ENCODE measurements around the gene RRP12.

Gene RRP12

GRCh38 chr10:97328646-97329453 is 72.3 kb downstream of the RRP12 start:
- H3K36me3 Mint-ChIP-seq (ENCODE audit: low read depth), result peaks cover 31% of the 10 kb centered on the region
- no peaks in the 10 kb centered on the region for H3K9me3 Mint-ChIP-seq
- H3K4me3 Mint-ChIP-seq, result no peak overlapping the region
- no peaks in the 10 kb centered on the region for H3K27me3 Mint-ChIP-seq
- DNase-seq, result no peak
- H3K4me1 Mint-ChIP-seq (ENCODE audit: low read depth), result peaks cover 56% of the 10 kb centered on the region
- peak overlapping the region; percentile 23 for H3K27ac Mint-ChIP-seq

- H3K27me3 Mint-ChIP-seq, result no peaks in the 10 kb centered on the region
- H3K36me3 Mint-ChIP-seq (ENCODE audit: low read depth), result peaks cover 21% of the 10 kb centered on the region
- no peak overlapping the region for H3K4me3 Mint-ChIP-seq
- peak overlapping the region; percentile 87 for H3K27ac Mint-ChIP-seq
- no peaks in the 10 kb centered on the region for H3K9me3 Mint-ChIP-seq
- DNase-seq, result no peak
- H3K4me1 Mint-ChIP-seq (ENCODE audit: low read depth), result peaks cover 46% of the 10 kb centered on the region
These were observed 73.5 kb downstream of the RRP12 start for GRCh38 chr10:97327348-97328294.

GRCh38 chr10:97325754-97326153 is 75.4 kb downstream of the RRP12 start:
- H3K36me3 Mint-ChIP-seq (ENCODE audit: low read depth), result peaks cover 12% of the 10 kb centered on the region
- no peak overlapping the region for H3K27ac Mint-ChIP-seq
- H3K4me3 Mint-ChIP-seq, result no peak overlapping the region
- H3K4me1 Mint-ChIP-seq (ENCODE audit: low read depth), result peaks cover 45% of the 10 kb centered on the region
- DNase-seq, result no peak
- no peaks in the 10 kb centered on the region for H3K9me3 Mint-ChIP-seq
- no peaks in the 10 kb centered on the region for H3K27me3 Mint-ChIP-seq

- no peak overlapping the region for H3K27ac Mint-ChIP-seq
These were observed 77.6 kb downstream of the RRP12 start for GRCh38 chr10:97323501-97323900.

GRCh38 chr10:97321804-97322190 is 79.3 kb downstream of the RRP12 start:
- Mint-ChIP-seq H3K27ac (no peak overlapping the region), H3K27me3 (no peaks in the 10 kb centered on the region), H3K36me3 (ENCODE audit: low read depth) (no peaks in the 10 kb centered on the region), H3K4me3 (peak overlapping the region; percentile 78), H3K9me3 (no peaks in the 10 kb centered on the region), H3K4me1 (ENCODE audit: low read depth) (peaks cover 32% of the 10 kb centered on the region)
- DNase-seq, result no peak

More at GRCh38 chr10:97323501-97323900, 77.6 kb downstream of the RRP12 start:
- H3K27me3 Mint-ChIP-seq, result no peaks in the 10 kb centered on the region
- H3K4me3 Mint-ChIP-seq, result no peak overlapping the region
- no peaks in the 10 kb centered on the region for H3K36me3 Mint-ChIP-seq (ENCODE audit: low read depth)
- peaks cover 43% of the 10 kb centered on the region for H3K4me1 Mint-ChIP-seq (ENCODE audit: low read depth)
- no peak for DNase-seq
- no peaks in the 10 kb centered on the region for H3K9me3 Mint-ChIP-seq

GRCh38 chr10:97321032-97321803 is 79.9 kb downstream of the RRP12 start:
- peak overlapping the region; percentile 86 for H3K27ac Mint-ChIP-seq
- peak; percentile 47 for DNase-seq
- peak overlapping the region; percentile 78 for H3K4me3 Mint-ChIP-seq
- H3K27me3 Mint-ChIP-seq, result no peaks in the 10 kb centered on the region
- no peaks in the 10 kb centered on the region for H3K36me3 Mint-ChIP-seq (ENCODE audit: low read depth)
- no peaks in the 10 kb centered on the region for H3K9me3 Mint-ChIP-seq
- H3K4me1 Mint-ChIP-seq (ENCODE audit: low read depth), result peaks cover 32% of the 10 kb centered on the region

- no peaks in the 10 kb centered on the region for H3K9me3 Mint-ChIP-seq
- H3K4me1 Mint-ChIP-seq (ENCODE audit: low read depth), result peaks cover 32% of the 10 kb centered on the region
- peak overlapping the region; percentile 78 for H3K4me3 Mint-ChIP-seq
- peak; percentile 62 for DNase-seq
- peak overlapping the region; percentile 86 for H3K27ac Mint-ChIP-seq
- no peaks in the 10 kb centered on the region for H3K36me3 Mint-ChIP-seq (ENCODE audit: low read depth)
- no peaks in the 10 kb centered on the region for H3K27me3 Mint-ChIP-seq
These were observed 80.6 kb downstream of the RRP12 start for GRCh38 chr10:97320480-97321031.

GRCh38 chr10:97319671-97320479 is 81.3 kb downstream of the RRP12 start:
- Mint-ChIP-seq H3K27ac (peak overlapping the region; percentile 86), H3K4me1 (ENCODE audit: low read depth) (peaks cover 32% of the 10 kb centered on the region), H3K27me3 (no peaks in the 10 kb centered on the region), H3K4me3 (peak overlapping the region; percentile 78), H3K36me3 (ENCODE audit: low read depth) (no peaks in the 10 kb centered on the region), H3K9me3 (no peaks in the 10 kb centered on the region)
- DNase-seq, result peak; percentile 78

- peaks cover 32% of the 10 kb centered on the region for H3K4me1 Mint-ChIP-seq (ENCODE audit: low read depth)
- no peaks in the 10 kb centered on the region for H3K9me3 Mint-ChIP-seq
- H3K4me3 Mint-ChIP-seq, result peak within 1 kb of the TSS; percentile 89
- no peaks in the 10 kb centered on the region for H3K27me3 Mint-ChIP-seq
- DNase-seq, result peak; percentile 95
- no peaks in the 10 kb centered on the region for H3K36me3 Mint-ChIP-seq (ENCODE audit: low read depth)
- H3K27ac Mint-ChIP-seq, result peak within 1 kb of the TSS; percentile 100
These were observed 82.1 kb downstream of the RRP12 start, which contains the start of gene FRAT1 for GRCh38 chr10:97318772-97319651. Gene FRAT1, plus strand, starts transcription at chr10:97319271. Its CDS starts 183 bp downstream, at chr10:97319454.

- peaks cover 9% of the 10 kb centered on the region for H3K4me1 Mint-ChIP-seq (ENCODE audit: low read depth)
These were observed 86.5 kb downstream of the RRP12 start for GRCh38 chr10:97314671-97315070.

GRCh38 chr10:97312897-97313296 is 88.2 kb downstream of the RRP12 start:
- Mint-ChIP-seq H3K27ac (no peak overlapping the region), H3K27me3 (no peaks in the 10 kb centered on the region), H3K36me3 (ENCODE audit: low read depth) (no peaks in the 10 kb centered on the region), H3K4me3 (no peak overlapping the region), H3K4me1 (ENCODE audit: low read depth) (peaks cover 3% of the 10 kb centered on the region), H3K9me3 (no peaks in the 10 kb centered on the region)
- DNase-seq, result no peak

More at GRCh38 chr10:97314671-97315070, 86.5 kb downstream of the RRP12 start:
- Mint-ChIP-seq H3K4me3 (no peak overlapping the region), H3K9me3 (no peaks in the 10 kb centered on the region), H3K27ac (no peak overlapping the region), H3K27me3 (no peaks in the 10 kb centered on the region), H3K36me3 (ENCODE audit: low read depth) (no peaks in the 10 kb centered on the region)
- no peak for DNase-seq

- H3K4me3 Mint-ChIP-seq, result no peak overlapping the region
- no peaks in the 10 kb centered on the region for H3K27me3 Mint-ChIP-seq
- H3K9me3 Mint-ChIP-seq, result no peaks in the 10 kb centered on the region
- H3K4me1 Mint-ChIP-seq (ENCODE audit: low read depth), result no peaks in the 10 kb centered on the region
- DNase-seq, result no peak
- no peak overlapping the region for H3K27ac Mint-ChIP-seq
- H3K36me3 Mint-ChIP-seq (ENCODE audit: low read depth), result no peaks in the 10 kb centered on the region
These were observed 90.0 kb downstream of the RRP12 start for GRCh38 chr10:97311111-97311626.
